ENCODE data around the gene CD86.

The CD86 gene

DNA sequence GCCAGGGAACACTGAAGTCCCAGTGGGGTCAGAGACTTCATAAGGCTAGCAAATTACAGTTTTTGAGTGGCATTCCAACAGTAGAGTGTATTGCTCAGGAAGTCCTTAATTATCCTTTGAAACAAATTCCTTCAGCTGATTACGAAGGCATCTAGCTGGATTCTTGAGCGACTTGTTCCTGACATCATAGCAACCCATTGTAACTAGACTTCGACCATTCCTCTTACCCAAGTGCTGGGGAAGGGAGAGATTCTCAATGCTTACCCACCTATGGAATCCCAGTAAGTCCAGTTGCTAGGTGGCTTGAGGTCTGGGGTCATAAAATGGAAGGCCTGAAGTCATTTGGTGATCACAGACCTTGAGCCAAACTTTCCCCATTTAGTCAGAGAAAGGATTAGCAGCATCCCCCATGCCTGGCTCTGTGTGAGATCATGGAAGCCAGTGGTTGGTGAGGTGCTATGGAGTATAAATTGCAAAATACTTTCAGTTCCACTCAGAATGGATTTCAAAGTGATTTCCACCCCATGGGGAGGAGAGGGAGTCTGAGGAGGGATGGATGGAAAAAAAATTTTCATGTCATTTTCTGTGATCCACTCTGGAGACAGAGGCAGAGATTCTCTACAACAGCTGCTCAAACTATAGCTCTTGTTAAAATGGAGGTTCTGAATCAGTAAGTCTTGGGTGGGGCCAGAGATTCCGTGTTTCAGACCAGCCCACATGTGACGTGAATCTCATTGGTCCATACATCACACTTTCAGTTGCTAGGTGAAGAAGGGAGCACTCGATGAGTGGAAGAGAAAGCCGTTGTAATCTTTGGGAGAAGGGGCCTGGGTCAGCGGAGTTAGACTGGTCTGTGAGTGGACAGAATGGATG is 45.7 kb downstream of the CD86 start:
- Histone ChIP-seq H3K4me3 (no peak overlapping the region), H3K4me1 (no peaks in the 10 kb centered on the region), H3K27me3 (no peaks in the 10 kb centered on the region), H3K36me3 (no peaks in the 10 kb centered on the region), H3K9me3 (no peaks in the 10 kb centered on the region), H3K27ac (no peak overlapping the region)
- DNase-seq = no peak
- TF ChIP-seq, protein P1, sequence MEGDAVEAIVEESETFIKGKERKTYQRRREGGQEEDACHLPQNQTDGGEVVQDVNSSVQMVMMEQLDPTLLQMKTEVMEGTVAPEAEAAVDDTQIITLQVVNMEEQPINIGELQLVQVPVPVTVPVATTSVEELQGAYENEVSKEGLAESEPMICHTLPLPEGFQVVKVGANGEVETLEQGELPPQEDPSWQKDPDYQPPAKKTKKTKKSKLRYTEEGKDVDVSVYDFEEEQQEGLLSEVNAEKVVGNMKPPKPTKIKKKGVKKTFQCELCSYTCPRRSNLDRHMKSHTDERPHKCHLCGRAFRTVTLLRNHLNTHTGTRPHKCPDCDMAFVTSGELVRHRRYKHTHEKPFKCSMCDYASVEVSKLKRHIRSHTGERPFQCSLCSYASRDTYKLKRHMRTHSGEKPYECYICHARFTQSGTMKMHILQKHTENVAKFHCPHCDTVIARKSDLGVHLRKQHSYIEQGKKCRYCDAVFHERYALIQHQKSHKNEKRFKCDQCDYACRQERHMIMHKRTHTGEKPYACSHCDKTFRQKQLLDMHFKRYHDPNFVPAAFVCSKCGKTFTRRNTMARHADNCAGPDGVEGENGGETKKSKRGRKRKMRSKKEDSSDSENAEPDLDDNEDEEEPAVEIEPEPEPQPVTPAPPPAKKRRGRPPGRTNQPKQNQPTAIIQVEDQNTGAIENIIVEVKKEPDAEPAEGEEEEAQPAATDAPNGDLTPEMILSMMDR (IDR thresholded peaks at IDR 0.05) = no peak
- intact Hi-C loops (cut with DNase I; ENCODE audit: low total_unique reads) = no loop called here

DNA sequence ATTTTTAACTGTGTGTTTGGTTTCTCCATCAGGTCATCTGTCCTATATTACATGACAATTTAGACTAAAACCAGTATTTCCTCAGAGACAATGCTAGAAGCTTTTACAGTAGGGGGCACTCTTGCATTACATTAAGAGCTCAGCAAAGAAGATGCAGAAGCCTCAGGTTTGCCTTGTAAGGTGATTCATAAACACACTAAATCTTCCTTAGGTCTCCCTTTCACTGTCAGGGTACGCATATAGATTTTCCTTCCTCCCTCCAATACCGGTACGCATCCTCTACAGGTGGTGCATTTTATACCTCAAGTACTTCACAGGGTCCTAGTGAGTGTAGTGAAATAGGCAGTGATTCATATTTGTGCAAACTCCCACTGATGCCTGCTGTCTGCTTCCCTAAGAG is 46.5 kb downstream of the CD86 start:
- no peak for DNase-seq
- Histone ChIP-seq H3K27me3 (no peaks in the 10 kb centered on the region), H3K4me1 (no peaks in the 10 kb centered on the region), H3K4me3 (no peak overlapping the region), H3K36me3 (no peaks in the 10 kb centered on the region), H3K27ac (no peak overlapping the region), H3K9me3 (no peaks in the 10 kb centered on the region)
- TF ChIP-seq, protein P1 (IDR thresholded peaks at IDR 0.05) = peak in 1 of 2 experiments; percentile 10
- intact Hi-C loops (cut with DNase I; ENCODE audit: low total_unique reads) = no loop called here

DNA sequence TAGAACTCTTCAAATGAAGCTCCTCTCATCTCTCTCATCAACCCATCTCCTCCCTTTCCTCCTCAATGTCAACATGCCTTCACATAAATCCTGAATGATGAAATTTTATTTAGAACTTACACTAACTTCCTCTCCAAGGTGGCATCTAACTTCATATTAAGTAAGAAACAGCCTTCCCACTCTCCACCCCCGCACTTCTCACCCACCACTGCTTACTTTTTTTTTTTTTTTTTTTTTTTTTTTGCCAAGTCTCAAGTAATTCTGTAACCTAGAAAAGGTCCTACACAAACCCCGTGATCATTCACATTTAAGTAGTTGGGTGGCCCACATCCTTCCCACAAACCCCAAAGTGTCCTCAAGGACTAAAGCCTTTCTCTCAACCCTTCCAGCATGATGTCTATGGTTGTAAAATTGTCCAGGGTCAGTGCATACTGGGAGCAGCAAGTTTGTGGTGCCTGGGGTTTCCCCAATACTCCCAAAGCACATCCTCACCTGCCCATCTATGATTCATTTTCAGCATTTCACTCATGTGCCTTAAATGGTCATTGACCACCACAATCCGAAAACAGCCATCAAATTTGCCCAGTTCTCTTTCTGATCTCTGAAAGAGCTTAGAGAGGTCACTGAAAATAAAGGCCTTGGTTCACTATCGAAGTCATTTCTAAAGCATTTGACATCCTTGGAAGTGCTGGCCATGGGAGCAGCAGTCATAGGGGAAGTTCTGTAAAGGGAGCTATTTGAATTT is 47.2 kb downstream of the CD86 start:
- intact Hi-C loops (cut with DNase I; ENCODE audit: low total_unique reads) = no loop called here
- TF ChIP-seq, protein P1 (IDR thresholded peaks at IDR 0.05) = no peak
- no peak overlapping the region for H3K4me3 ChIP-seq

DNA sequence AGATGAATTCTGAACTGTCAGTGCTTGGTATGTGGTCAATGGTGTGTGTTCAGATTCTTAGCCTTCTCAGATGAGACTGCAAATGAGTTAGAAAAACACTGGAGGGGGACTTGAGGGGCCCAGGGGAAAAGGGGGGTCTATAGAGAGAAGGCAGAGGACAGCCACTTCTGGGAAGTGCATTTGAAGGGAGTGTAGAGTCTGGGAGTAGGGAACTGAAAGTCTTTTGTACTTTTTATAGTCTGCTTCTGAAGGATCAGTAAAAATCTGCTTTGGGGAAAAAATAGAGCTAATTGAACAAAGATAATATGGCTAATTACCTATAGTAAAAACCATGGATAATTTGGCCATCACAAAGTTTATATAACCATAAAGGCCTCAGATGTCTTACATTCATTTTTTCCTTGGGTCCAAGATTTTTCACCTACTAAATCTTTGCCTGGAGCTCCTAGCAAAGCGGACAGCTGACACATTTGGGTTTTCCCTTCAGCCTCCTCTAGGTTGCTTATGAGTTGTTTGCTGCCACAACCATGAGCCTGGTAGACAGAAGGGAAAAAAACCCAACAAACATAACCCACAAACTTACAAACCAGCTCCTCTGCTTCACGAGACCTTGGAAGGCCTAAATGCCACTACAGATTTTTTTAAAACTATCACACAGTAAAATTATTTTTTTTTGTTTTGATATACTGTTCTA is 48.8 kb downstream of the CD86 start:
- H3K4me1 ChIP-seq = no peaks in the 10 kb centered on the region
- no peaks in the 10 kb centered on the region for H3K36me3 ChIP-seq
- no peak for DNase-seq
- intact Hi-C loops (cut with DNase I; ENCODE audit: low total_unique reads) = no loop called here
- no peaks in the 10 kb centered on the region for H3K27me3 ChIP-seq
- no peaks in the 10 kb centered on the region for H3K9me3 ChIP-seq
- TF ChIP-seq, protein P1 (IDR thresholded peaks at IDR 0.05) = no peak
- no peak overlapping the region for H3K4me3 ChIP-seq
- H3K27ac ChIP-seq = no peak overlapping the region

More for the DNA sequence above, 47.2 kb downstream of the CD86 start:
- no peak overlapping the region for H3K27ac ChIP-seq
- DNase-seq = no peak
- no peaks in the 10 kb centered on the region for H3K36me3 ChIP-seq
- H3K27me3 ChIP-seq = no peaks in the 10 kb centered on the region
- H3K9me3 ChIP-seq = no peaks in the 10 kb centered on the region
- no peaks in the 10 kb centered on the region for H3K4me1 ChIP-seq

DNA sequence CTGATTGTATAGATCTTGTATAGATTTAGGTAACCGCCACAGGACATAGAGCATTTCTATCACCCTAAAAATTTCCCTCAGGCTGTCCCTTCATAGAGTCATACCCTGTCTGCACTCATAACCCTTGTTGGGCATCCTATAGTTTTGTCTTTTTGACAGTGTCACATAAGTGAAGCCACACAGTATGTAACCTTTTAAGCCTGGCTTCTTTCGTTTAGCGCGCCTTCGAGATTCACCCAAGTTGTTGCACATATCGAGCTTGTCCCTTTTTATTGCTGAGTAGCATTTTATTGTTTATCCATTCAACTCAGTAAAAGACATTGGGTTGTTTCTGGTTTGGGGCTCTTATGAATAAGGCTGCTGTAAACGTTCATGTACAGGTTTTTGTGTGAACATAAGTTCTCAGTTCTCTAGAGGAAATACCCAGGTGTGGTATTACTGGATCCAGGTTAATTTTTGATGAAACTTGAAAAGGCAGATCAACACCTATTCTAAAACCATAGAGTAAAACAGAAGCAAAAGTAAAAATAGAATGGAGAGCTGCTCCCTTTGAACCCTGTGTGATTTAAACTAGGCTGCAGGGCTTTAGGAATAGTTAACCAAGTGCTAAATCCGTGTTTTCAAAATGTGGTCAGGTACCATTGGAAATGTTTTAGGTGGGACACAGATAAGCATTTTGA is 49.5 kb downstream of the CD86 start:
- H3K36me3 ChIP-seq = no peaks in the 10 kb centered on the region
- no peak overlapping the region for H3K4me3 ChIP-seq
- no peak overlapping the region for H3K27ac ChIP-seq
- intact Hi-C loops (cut with DNase I; ENCODE audit: low total_unique reads) = no loop called here
- TF ChIP-seq, protein P1 (IDR thresholded peaks at IDR 0.05) = no peak
- no peaks in the 10 kb centered on the region for H3K4me1 ChIP-seq
- no peaks in the 10 kb centered on the region for H3K27me3 ChIP-seq
- H3K9me3 ChIP-seq = no peaks in the 10 kb centered on the region
- DNase-seq = no peak
